Left lung (tissue), 10 donors: Measurements from ENCODE around the gene FAM20C. TPM values are rescaled to one million over a fixed set of nuclear protein-coding genes. Genes with fewer than 3 reads are reported as not detected.
A peak's percentile ranks its signal among the peaks of the same experiment; 100 is the strongest.

Experiments
- ATAC-seq: fragments of 200-7000 bp; cut with Tn5 transposase; one replicate; pipeline ENCODE4 v1.9.1; 2020; ENCODE audit warnings: moderate library complexity
- DNase-seq, 4 donors: peaks; one replicate each; pipeline ENCODE4 v3.0.0-alpha.2; 2013 to 2020
- H3K27ac ChIP-seq, 2 donors: fragments of 200-600 bp; sonication (generic) in 1 of 2; one replicate each; pipeline versions ENCODE4 v1.5.0 to v1.8.0; 2020 to 2021
- H3K27me3 ChIP-seq, 2 donors: fragments of 200-600 bp; sonication (generic) in 1 of 2; one replicate each; pipeline versions ENCODE4 v1.5.0 to v1.8.0; 2020 to 2021
- H3K36me3 ChIP-seq, 2 donors: fragments of 200-600 bp; sonication (generic) in 1 of 2; one replicate each; pipeline versions ENCODE4 v1.5.0 to v1.8.0; 2020 to 2021
- H3K4me1 ChIP-seq, 2 donors: fragments of 200-600 bp; one replicate each; pipeline ENCODE4 v1.8.0; 2021
- H3K4me3 ChIP-seq, 2 donors: fragments of 200-600 bp; sonication (generic) in 1 of 2; one replicate each; pipeline versions ENCODE4 v1.5.0 to v1.8.0; 2020 to 2021; ENCODE audit warnings: mild to moderate bottlenecking in 1 of 2
- H3K9me3 ChIP-seq, 2 donors: fragments of 200-600 bp; sonication (generic) in 1 of 2; one replicate each; pipeline versions ENCODE4 v1.5.0 to v1.8.0; 2020 to 2021
- intact Hi-C, 2 donors: fragments of 100-400 bp; cut with DNase I; formaldehyde crosslinking; loops; one replicate each; pipeline versions ENCODE4 v1.11.2 to v1.14.2; 2022
- polyA plus RNA-seq, 6 donors: library from polyadenylated mRNA; unstranded; fragments of 120-200 nt; gene quantifications; one replicate each; pipeline ENCODE4 v1.2.1, GENCODE V29; 2013; ENCODE audit not compliant: insufficient read length in 6 of 6
- total RNA-seq, 2 donors: library from RNA; stranded (reverse); fragmentation: NEBNext Ultra II Directional; extraction: Animal tissue kit (Norgen Biotek cat#: 25700); gene quantifications; one replicate each; pipeline ENCODE4 v1.2.1, GENCODE V29; 2021
- TF ChIP-seq, protein P1 (sequence below), 2 donors: fragments of 200-600 bp; sonication (generic) in 1 of 2; IDR thresholded peaks; one replicate each; pipeline versions ENCODE4 v1.5.0 to v1.8.0; 2021; ENCODE audit warnings: antibody characterized with exemption in 2 of 2
- donor health status: DM: no; HTN: yes; CAD: no.
- donor health status: DM: no; HTN: no; CAD: no.

The FAM20C gene
- total and polyA plus RNA-seq, 8 donors, result 21.2 to 75.5 (median 31.8) TPM

DNA sequence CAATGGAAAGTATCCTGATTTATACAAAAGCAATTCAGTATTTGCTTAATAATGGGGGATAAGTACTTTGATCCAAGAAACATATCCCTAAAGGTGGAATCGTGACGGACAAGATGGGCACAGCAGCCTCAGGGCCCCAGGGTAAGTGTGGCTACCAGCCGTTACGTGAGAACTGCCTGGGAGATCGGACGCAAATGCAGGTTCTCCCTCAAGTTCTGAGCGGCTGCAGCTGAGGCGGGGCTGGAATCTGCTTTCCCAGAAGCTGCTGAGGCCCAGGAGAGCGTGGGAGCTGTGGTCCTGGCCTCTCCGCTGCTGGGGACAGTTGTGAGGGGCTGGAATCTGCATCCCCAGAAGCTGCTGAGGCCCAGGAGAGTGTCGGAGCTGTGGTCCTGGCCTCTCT, 111.1 kb downstream of the FAM20C start:
- intact Hi-C loops, result no loop called here
- no peak for ATAC-seq
- Histone ChIP-seq H3K9me3 (peaks cover 0 to 7% of the 10 kb centered on the region in 2 donors), H3K4me3 (no peak overlapping the region), H3K27me3 (peaks cover 0 to 12% of the 10 kb centered on the region in 2 donors), H3K36me3 (no peaks in the 10 kb centered on the region), H3K27ac (no peak overlapping the region), H3K4me1 (no peaks in the 10 kb centered on the region)
- DNase-seq, result no peak
- TF ChIP-seq, protein P1, sequence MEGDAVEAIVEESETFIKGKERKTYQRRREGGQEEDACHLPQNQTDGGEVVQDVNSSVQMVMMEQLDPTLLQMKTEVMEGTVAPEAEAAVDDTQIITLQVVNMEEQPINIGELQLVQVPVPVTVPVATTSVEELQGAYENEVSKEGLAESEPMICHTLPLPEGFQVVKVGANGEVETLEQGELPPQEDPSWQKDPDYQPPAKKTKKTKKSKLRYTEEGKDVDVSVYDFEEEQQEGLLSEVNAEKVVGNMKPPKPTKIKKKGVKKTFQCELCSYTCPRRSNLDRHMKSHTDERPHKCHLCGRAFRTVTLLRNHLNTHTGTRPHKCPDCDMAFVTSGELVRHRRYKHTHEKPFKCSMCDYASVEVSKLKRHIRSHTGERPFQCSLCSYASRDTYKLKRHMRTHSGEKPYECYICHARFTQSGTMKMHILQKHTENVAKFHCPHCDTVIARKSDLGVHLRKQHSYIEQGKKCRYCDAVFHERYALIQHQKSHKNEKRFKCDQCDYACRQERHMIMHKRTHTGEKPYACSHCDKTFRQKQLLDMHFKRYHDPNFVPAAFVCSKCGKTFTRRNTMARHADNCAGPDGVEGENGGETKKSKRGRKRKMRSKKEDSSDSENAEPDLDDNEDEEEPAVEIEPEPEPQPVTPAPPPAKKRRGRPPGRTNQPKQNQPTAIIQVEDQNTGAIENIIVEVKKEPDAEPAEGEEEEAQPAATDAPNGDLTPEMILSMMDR (IDR thresholded peaks at IDR 0.05), result no peak

DNA sequence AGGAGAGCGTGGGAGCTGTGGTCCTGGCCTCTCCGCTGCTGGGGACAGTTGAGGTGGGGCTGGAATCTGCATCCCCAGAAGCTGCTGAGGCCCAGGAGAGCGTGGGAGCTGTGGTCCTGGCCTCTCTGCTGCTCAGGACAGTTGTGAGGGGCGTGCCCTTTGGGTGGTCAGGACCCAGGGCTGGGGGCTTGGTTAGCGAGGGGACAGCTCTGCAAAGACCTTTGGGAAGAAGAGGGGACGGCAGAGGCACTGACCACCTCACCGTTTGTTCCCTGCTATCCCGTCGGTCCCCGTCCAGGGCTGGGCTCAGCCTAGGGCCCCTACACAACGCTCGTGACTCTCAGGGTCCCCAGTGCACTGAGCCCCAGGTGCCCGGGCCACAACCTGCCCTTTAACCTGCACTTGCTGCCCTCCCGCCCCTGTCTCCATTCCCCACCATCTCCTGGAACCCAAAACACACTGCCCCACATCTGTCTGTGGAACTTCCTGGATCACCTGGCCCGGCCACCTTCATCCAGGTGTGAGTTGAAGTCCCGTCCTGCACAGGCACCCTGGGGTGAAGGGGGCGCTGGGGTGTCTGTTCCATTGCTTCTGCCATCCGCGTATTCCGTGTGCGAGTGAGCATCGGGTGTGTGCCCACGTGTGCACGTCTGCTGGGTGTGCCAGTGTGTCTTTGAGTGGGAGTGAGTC, 111.7 kb downstream of the FAM20C start:
- no peak overlapping the region for H3K4me3 ChIP-seq
- H3K9me3 ChIP-seq, result peaks cover 0 to 10% of the 10 kb centered on the region in 2 donors
- H3K27me3 ChIP-seq, result peaks cover 0 to 12% of the 10 kb centered on the region in 2 donors
- TF ChIP-seq, protein P1 (IDR thresholded peaks at IDR 0.05), result no peak
- intact Hi-C loops, result no loop called here
- ATAC-seq, result no peak
- H3K27ac ChIP-seq, result no peak overlapping the region
- peak in 1 of 4 donors; percentile 39 for DNase-seq
- no peaks in the 10 kb centered on the region for H3K4me1 ChIP-seq
- H3K36me3 ChIP-seq, result no peaks in the 10 kb centered on the region

- TF ChIP-seq, protein P1 (IDR thresholded peaks at IDR 0.05), result no peak
- intact Hi-C loops, result no loop called here
- ATAC-seq, result no peak
These were observed 112.4 kb downstream of the FAM20C start for GRCh38 chr7:304574-305409.

DNA sequence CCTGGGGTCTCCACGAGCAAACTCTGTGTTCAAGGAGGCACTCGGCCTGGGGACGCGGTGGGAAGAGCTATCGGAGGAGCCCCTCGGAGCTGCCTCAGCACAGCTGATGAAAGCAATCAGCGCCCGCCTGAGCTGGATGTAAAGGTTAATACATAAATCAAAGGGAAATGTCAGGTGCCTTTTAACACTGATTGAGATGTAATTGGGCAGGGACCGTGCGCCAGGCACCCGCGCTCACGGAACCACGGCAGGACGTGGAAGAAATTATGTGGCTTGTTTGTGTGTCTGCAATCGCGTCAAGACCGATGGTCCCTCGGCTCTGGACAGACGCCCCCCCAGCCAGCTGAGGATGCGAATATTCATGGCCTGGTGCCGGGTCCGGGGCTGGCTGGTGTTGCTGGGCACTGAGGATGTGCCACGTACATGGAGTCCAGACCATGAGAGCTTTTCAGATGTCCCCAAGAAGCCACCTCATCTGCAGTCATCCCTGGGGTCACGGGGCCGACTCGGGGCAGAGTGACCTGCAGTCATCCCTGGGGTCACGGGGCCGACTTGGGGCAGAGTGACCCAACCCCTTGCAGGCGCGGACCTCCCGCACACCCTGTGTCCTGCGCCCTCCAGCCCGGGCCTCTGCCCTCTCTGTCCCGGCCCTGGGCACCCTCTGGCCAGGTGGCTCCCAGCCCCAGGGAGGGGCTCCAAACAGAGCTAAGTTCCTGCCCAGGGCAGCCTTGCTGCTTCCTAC, 113.2 kb downstream of the FAM20C start:
- TF ChIP-seq, protein P1 (IDR thresholded peaks at IDR 0.05), result no peak
- intact Hi-C loops, result no loop called here
- Histone ChIP-seq H3K9me3 (peaks cover 0 to 10% of the 10 kb centered on the region in 2 donors), H3K4me3 (no peak overlapping the region), H3K4me1 (no peaks in the 10 kb centered on the region), H3K27me3 (peaks cover 0 to 12% of the 10 kb centered on the region in 2 donors), H3K36me3 (no peaks in the 10 kb centered on the region), H3K27ac (no peak overlapping the region)
- peak in 2 of 4 donors; percentile 21 to 63 for DNase-seq
- ATAC-seq, result no peak

More at GRCh38 chr7:304574-305409, 112.4 kb downstream of the FAM20C start:
- Histone ChIP-seq H3K27me3 (peaks cover 0 to 12% of the 10 kb centered on the region in 2 donors), H3K27ac (no peak overlapping the region), H3K4me1 (no peaks in the 10 kb centered on the region), H3K4me3 (no peak overlapping the region), H3K36me3 (no peaks in the 10 kb centered on the region), H3K9me3 (peaks cover 0 to 10% of the 10 kb centered on the region in 2 donors)
- DNase-seq, result peak in 1 of 4 donors; percentile 68
